Spinal cord (tissue), 10 donors: ENCODE measurements around the gene HOXA10. TPM values are rescaled to one million over a fixed set of nuclear protein-coding genes. Genes with fewer than 3 reads are reported as not detected.

Experiments used
- DNase-seq, 6 donors: peaks; one replicate each; pipeline versions ENCODE4 v3.0.0 to v3.0.0-alpha.2; 2013 to 2015; ENCODE audit warnings: low spot score in 6 of 6, low read depth in 4 of 6
- H3K27ac ChIP-seq: one replicate; pipeline ENCODE4 v1.5.1; 2013; ENCODE audit warnings: low read depth, low read length, control low read depth
- H3K27me3 ChIP-seq: one replicate; pipeline ENCODE4 v1.6.1; 2013; ENCODE audit warnings: low read length; ENCODE audit not compliant: control insufficient read depth, insufficient read depth
- H3K36me3 ChIP-seq: one replicate; pipeline ENCODE4 v1.6.1; 2013; ENCODE audit warnings: low read length; ENCODE audit not compliant: control insufficient read depth, insufficient read depth
- H3K4me1 ChIP-seq: one replicate; pipeline ENCODE4 v1.6.1; 2013; ENCODE audit warnings: low read length; ENCODE audit not compliant: control insufficient read depth, insufficient read depth
- H3K4me3 ChIP-seq: one replicate; pipeline ENCODE4 v1.5.1; 2013; ENCODE audit warnings: low read depth, low read length, control low read depth
- H3K9me3 ChIP-seq: one replicate; pipeline ENCODE4 v1.6.1; 2013; ENCODE audit warnings: low read length; ENCODE audit not compliant: control insufficient read depth, insufficient read depth
- WGBS: methylation state at CpG from one replicate; pipeline ENCODE4 v1.1.5; 2013; ENCODE audit warnings: missing lambda C conversion rate; ENCODE audit not compliant: insufficient coverage; 5-methylcytosine and 5-hydroxymethylcytosine counted together
- polyA plus RNA-seq, 2 donors: library from polyadenylated mRNA; unstranded; fragments of 120-200 nt; gene quantifications; one replicate each; pipeline ENCODE4 v1.2.1, GENCODE V29; 2013; ENCODE audit not compliant: insufficient read length in 2 of 2
- small RNA-seq: library from RNA; depleted of rRNA; stranded (forward); fragments of <200 nt; gene quantifications from one replicate; pipeline ENCODE3, GENCODE V24; 2014; ENCODE audit warnings: low replicate concordance
- total RNA-seq, 2 donors: library from RNA; depleted of rRNA in 1 of 2; stranded (reverse); fragments of 120-200 nt in 1 of 2; fragments of >200 nt in 1 of 2; gene quantifications; one replicate each; pipeline versions ENCODE4 v1.2.3 to v1.2.4, GENCODE V29; 2013 to 2014
- donor health status: healthy.

Gene HOXA10
- total and polyA plus RNA-seq, 4 donors: 0.22 to 14.0 (median 0.78) TPM

- H3K4me3 ChIP-seq: peak overlapping the region; percentile 46
- no peaks in the 10 kb centered on the region for H3K9me3 ChIP-seq
- peaks cover 8% of the 10 kb centered on the region for H3K27me3 ChIP-seq
- H3K27ac ChIP-seq: peak overlapping the region; percentile 98
- H3K36me3 ChIP-seq: peaks cover 19% of the 10 kb centered on the region
- peak in 2 of 6 donors; percentile 75 to 91 for DNase-seq
- 16% methylated on average over 41 of the region's 43 CpGs for WGBS
- H3K4me1 ChIP-seq: peaks cover 62% of the 10 kb centered on the region
Observed at GRCh38 chr7:27124096-27124901, 49.8 kb downstream of the HOXA10 start.

- DNase-seq: no peak
- H3K4me3 ChIP-seq: peak overlapping the region; percentile 46
- H3K9me3 ChIP-seq: no peaks in the 10 kb centered on the region
- H3K27me3 ChIP-seq: peaks cover 10% of the 10 kb centered on the region
- H3K36me3 ChIP-seq: peaks cover 17% of the 10 kb centered on the region
- WGBS: 26% methylated on average over 14 of the region's 26 CpGs
- H3K27ac ChIP-seq: peak overlapping the region; percentile 98
- peaks cover 60% of the 10 kb centered on the region for H3K4me1 ChIP-seq
Observed at GRCh38 chr7:27123477-27124053, 50.6 kb downstream of the HOXA10 start.

GRCh38 chr7:27123007-27123476, 51.1 kb downstream of the HOXA10 start:
- H3K4me3 ChIP-seq: peak overlapping the region; percentile 46
- H3K9me3 ChIP-seq: no peaks in the 10 kb centered on the region
- peaks cover 18% of the 10 kb centered on the region for H3K36me3 ChIP-seq
- peak in 2 of 6 donors; percentile 77 to 87 for DNase-seq
- WGBS: 16% methylated on average over 11 of the region's 14 CpGs
- H3K27me3 ChIP-seq: peaks cover 11% of the 10 kb centered on the region
- H3K4me1 ChIP-seq: peaks cover 66% of the 10 kb centered on the region
- peak overlapping the region; percentile 98 for H3K27ac ChIP-seq

GRCh38 chr7:27122077-27122910, 51.8 kb downstream of the HOXA10 start:
- Histone ChIP-seq H3K4me3 (peak overlapping the region; percentile 46), H3K27me3 (peaks cover 12% of the 10 kb centered on the region), H3K36me3 (peaks cover 25% of the 10 kb centered on the region), H3K27ac (peak overlapping the region; percentile 98), H3K9me3 (no peaks in the 10 kb centered on the region), H3K4me1 (peaks cover 73% of the 10 kb centered on the region)
- WGBS: 19% methylated on average over 25 of the region's 42 CpGs
- DNase-seq: peak in 1 of 6 donors; percentile 74

- peaks cover 17% of the 10 kb centered on the region for H3K27me3 ChIP-seq
- H3K27ac ChIP-seq: peak overlapping the region; percentile 98
- H3K4me1 ChIP-seq: peaks cover 78% of the 10 kb centered on the region
- 14% methylated on average over 7 of the region's 7 CpGs for WGBS
- peaks cover 28% of the 10 kb centered on the region for H3K36me3 ChIP-seq
- no peak for DNase-seq
- H3K9me3 ChIP-seq: no peaks in the 10 kb centered on the region
- peak overlapping the region; percentile 46 for H3K4me3 ChIP-seq
Observed at GRCh38 chr7:27121684-27122076, 52.4 kb downstream of the HOXA10 start.

Small RNA genes lying within 50 kb of the gene (small RNA-seq; reads per million reads assigned to genes)
- not detected for gene AC004080.5
- not detected for gene RF02140
- not detected for gene RF02141

Other genes starting within 250 kb of the HOXA10 start
- gene HOXA1, start 78.3 kb downstream of the HOXA10 start, total RNA-seq: 1 to 10 TPM; 1.2 to 1.4 TPM
- gene HOXA1, start 78.3 kb downstream of the HOXA10 start, polyA plus RNA-seq: 1 to 10 TPM; 3.1 to 3.9 TPM
- 1 to 10 TPM; 4.4 to 8.1 TPM for gene HOXA2, start 71.6 kb downstream of the HOXA10 start, total RNA-seq
- 10 to 100 TPM; 17.7 to 17.9 TPM for gene HOXA2, start 71.6 kb downstream of the HOXA10 start, polyA plus RNA-seq
- 1 to 10 TPM; 1.4 to 2.5 TPM for gene HOXA4, start 43.6 kb downstream of the HOXA10 start, total RNA-seq
- gene HOXA4, start 43.6 kb downstream of the HOXA10 start, polyA plus RNA-seq: 10 to 100 TPM; 48.9 to 56.1 TPM
- 10 to 100 TPM; 20.6 to 32.1 TPM for gene HOXA5, start 30.6 kb downstream of the HOXA10 start, total RNA-seq
- gene HOXA5, start 30.6 kb downstream of the HOXA10 start, polyA plus RNA-seq: 100 to 1,000 TPM; 159 to 171 TPM
- gene HOXA6, start 26.5 kb downstream of the HOXA10 start, total RNA-seq: 10 to 100 TPM; 12.5 to 20.5 TPM
- 10 to 100 TPM; 47.4 to 58.3 TPM for gene HOXA6, start 26.5 kb downstream of the HOXA10 start, polyA plus RNA-seq
- 1 to 10 TPM; 6.2 to 8.8 TPM for gene HOXA3, start 21.7 kb downstream of the HOXA10 start, total RNA-seq
- 10 to 100 TPM; 29.2 to 36.9 TPM for gene HOXA3, start 21.7 kb downstream of the HOXA10 start, polyA plus RNA-seq
- gene HOXA7, start 17.6 kb downstream of the HOXA10 start, total RNA-seq: 10 to 100 TPM in 1 of 2 donors, 1 to 10 TPM in 1; 9.6 to 12.6 TPM
- 100 to 1,000 TPM in 1 of 2 donors, 10 to 100 TPM in 1; 91.6 to 111 TPM for gene HOXA7, start 17.6 kb downstream of the HOXA10 start, polyA plus RNA-seq
- gene HOXA9, start 8.8 kb downstream of the HOXA10 start, total RNA-seq: 10 to 100 TPM in 1 of 2 donors, 1 to 10 TPM in 1; 1.5 to 20.4 TPM
- 1 to 10 TPM; 3.7 to 8.6 TPM for gene HOXA9, start 8.8 kb downstream of the HOXA10 start, polyA plus RNA-seq
- 1 to 10 TPM in 1 of 2 donors, not detected in 1; 2.2 TPM for gene HOXA11, start 10.9 kb upstream of the HOXA10 start, total RNA-seq
- under 1 TPM in 1 of 2 donors, not detected in 1; 0.27 TPM for gene HOXA11, start 10.9 kb upstream of the HOXA10 start, polyA plus RNA-seq
- gene HOXA13, start 25.8 kb upstream of the HOXA10 start, total RNA-seq: under 1 TPM in 1 of 2 donors, not detected in 1; 0.10 TPM
- gene HOXA13, start 25.8 kb upstream of the HOXA10 start, polyA plus RNA-seq: not detected
- gene EVX1, start 68.5 kb upstream of the HOXA10 start, total RNA-seq: under 1 TPM in 1 of 2 donors, not detected in 1; 0.11 TPM
- 1 to 10 TPM in 1 of 2 donors, under 1 TPM in 1; 0.59 to 1.3 TPM for gene EVX1, start 68.5 kb upstream of the HOXA10 start, polyA plus RNA-seq